GM23338 (cell line): Measurements from ENCODE around the gene IRX2. TPM values are rescaled to one million over a fixed set of nuclear protein-coding genes. Genes with fewer than 3 reads are reported as not detected.
A peak's percentile ranks its signal among the peaks of the same experiment; 100 is the strongest.

ENCODE experiments used
- ATAC-seq: fragments of 200-7000 bp; cut with Tn5 transposase; 3 replicates; pipeline ENCODE4 v1.9.1; 2020
- DNase-seq: peaks from one replicate; pipeline ENCODE4 v3.0.0-alpha.2; 2015; ENCODE audit warnings: low spot score
- H2AFZ ChIP-seq: fragments of 200-600 bp; sonication (generic); 2 replicates; pipeline ENCODE4 v1.8.0; 2016; ENCODE audit warnings: antibody characterized with exemption, mild to moderate bottlenecking, moderate library complexity
- H3F3A ChIP-seq: fragments of 200-600 bp; sonication (generic); replicated peaks from 2 replicates; pipeline ENCODE4 v1.8.0; 2017; ENCODE audit warnings: antibody characterized with exemption, mixed run types, low read depth
- H3K27ac ChIP-seq: fragments of 200-600 bp; sonication (generic); 2 replicates; pipeline ENCODE4 v1.6.1; 2016; ENCODE audit warnings: low read depth
- H3K27me3 ChIP-seq: fragments of 200-600 bp; sonication (generic); 2 replicates; pipeline ENCODE4 v1.8.0; 2016; ENCODE audit warnings: mild to moderate bottlenecking, mixed run types, moderate library complexity; ENCODE audit not compliant: insufficient read depth
- H3K36me3 ChIP-seq: fragments of 200-600 bp; sonication (generic); 2 replicates; pipeline ENCODE4 v1.8.0; 2016; ENCODE audit warnings: mild to moderate bottlenecking; ENCODE audit not compliant: insufficient read depth
- H3K4me1 ChIP-seq: fragments of 200-600 bp; sonication (generic); 2 replicates; pipeline ENCODE4 v1.8.0; 2016; ENCODE audit warnings: mild to moderate bottlenecking, moderate library complexity; ENCODE audit not compliant: insufficient read depth
- H3K4me2 ChIP-seq: fragments of 200-600 bp; sonication (generic); 2 replicates; pipeline ENCODE4 v1.7.1; 2017; ENCODE audit warnings: mixed run types
- H3K4me3 ChIP-seq: fragments of 200-600 bp; sonication (generic); 2 replicates; pipeline ENCODE4 v1.6.1; 2016; ENCODE audit warnings: mixed run types
- H3K79me2 ChIP-seq: fragments of 200-600 bp; sonication (generic); replicated peaks from 2 replicates; pipeline ENCODE4 v1.8.0; 2017; ENCODE audit warnings: mild to moderate bottlenecking; ENCODE audit not compliant: insufficient read depth
- H3K9me2 ChIP-seq: fragments of 200-600 bp; sonication (generic); 2 replicates; pipeline ENCODE4 v1.8.0; 2017; ENCODE audit not compliant: insufficient read depth
- H4K20me1 ChIP-seq: fragments of 200-600 bp; sonication (generic); replicated peaks from 2 replicates; pipeline ENCODE4 v1.8.0; 2017; ENCODE audit warnings: mild to moderate bottlenecking; ENCODE audit not compliant: insufficient read depth
- H3K27ac Mint-ChIP-seq: 2 replicates; pipeline ENCODE4 v1.8.0; 2020; ENCODE audit warnings: inconsistent platforms, mild to moderate bottlenecking, moderate library complexity, mixed read lengths
- H3K27me3 Mint-ChIP-seq: 3 replicates; pipeline ENCODE4 v1.8.0; 2022; ENCODE audit warnings: low read depth, mild to moderate bottlenecking, moderate library complexity, mixed read lengths, inconsistent platforms; ENCODE audit not compliant: insufficient read depth, poor library complexity
- H3K36me3 Mint-ChIP-seq: 3 replicates; pipeline ENCODE4 v1.8.0; 2021; ENCODE audit warnings: low read depth, mild to moderate bottlenecking, inconsistent platforms, moderate library complexity, mixed read lengths
- H3K4me1 Mint-ChIP-seq: 3 replicates; pipeline ENCODE4 v1.8.0; 2020; ENCODE audit warnings: mild to moderate bottlenecking, inconsistent platforms, mixed read lengths
- H3K4me3 Mint-ChIP-seq: 3 replicates; pipeline ENCODE4 v1.8.0; 2021; ENCODE audit warnings: moderate library complexity, mild to moderate bottlenecking, inconsistent platforms, mixed read lengths
- H3K9me3 Mint-ChIP-seq: 3 replicates; pipeline ENCODE4 v1.8.0; 2020; ENCODE audit warnings: moderate library complexity, mild to moderate bottlenecking, inconsistent platforms, mixed read lengths
- CREB1 ChIP-seq: fragments of 250-450 bp; sonication (Bioruptor Pico); IDR thresholded peaks from 2 replicates; pipeline ENCODE4 v1.5.0; 2020; ENCODE audit warnings: low read depth, mild to moderate bottlenecking, moderate library complexity
- EZH2 ChIP-seq: fragments of 200-600 bp; sonication (generic); IDR thresholded peaks from one replicate; pipeline ENCODE4 v1.8.0; 2017; ENCODE audit warnings: antibody characterized with exemption, mild to moderate bottlenecking, low read depth; ENCODE audit not compliant: unreplicated experiment
- EZH2phosphoT487 ChIP-seq: fragments of 200-600 bp; sonication (generic); IDR thresholded peaks from one replicate; pipeline ENCODE4 v1.8.1; 2018; ENCODE audit warnings: antibody characterized with exemption; ENCODE audit not compliant: unreplicated experiment
- JUNB ChIP-seq: IDR thresholded peaks from one replicate; pipeline ENCODE4 v1.6.1; 2016; ENCODE audit warnings: antibody characterized with exemption; ENCODE audit not compliant: unreplicated experiment
- NANOG ChIP-seq: IDR thresholded peaks from 2 replicates; pipeline ENCODE4 v1.6.1; 2016; ENCODE audit warnings: antibody characterized with exemption, borderline replicate concordance
- POLR2AphosphoS5 ChIP-seq: IDR thresholded peaks from 2 replicates; pipeline ENCODE4 v1.6.1; 2016; ENCODE audit warnings: antibody characterized with exemption, low read depth
- STAT1 ChIP-seq: IDR thresholded peaks from one replicate; pipeline ENCODE4 v1.6.1; 2016; ENCODE audit warnings: antibody characterized with exemption; ENCODE audit not compliant: unreplicated experiment
- ZNF114 ChIP-seq: fragments of 250-450 bp; sonication (Bioruptor Pico); IDR thresholded peaks from 2 replicates; pipeline ENCODE4 v1.5.0; 2020; ENCODE audit warnings: mild to moderate bottlenecking, moderate library complexity
- ZNF331 ChIP-seq: fragments of 250-450 bp; sonication (Bioruptor Pico); IDR thresholded peaks from 2 replicates; pipeline ENCODE4 v1.5.0; 2020; ENCODE audit warnings: low read depth, mild to moderate bottlenecking, moderate library complexity
- polyA plus RNA-seq: library from polyadenylated mRNA; unstranded; fragments of >200 nt; fragmentation: Nextera tagmentation; extraction: Ambion mirVana; gene quantifications from 2 replicates; pipeline ENCODE4 v1.2.1, GENCODE V29; 2016
- total RNA-seq: library from RNA; depleted of rRNA; stranded (reverse); fragments of >200 nt; shearing (Covaris generic); gene quantifications from 2 replicates; pipeline ENCODE4 v1.2.3, GENCODE V29; 2014
- TF ChIP-seq, protein P1 (sequence below): fragments of 250-450 bp; sonication (Bioruptor Pico); IDR thresholded peaks from 2 replicates; pipeline ENCODE4 v1.5.0; 2020; ENCODE audit warnings: mild to moderate bottlenecking, moderate library complexity
- TF ChIP-seq, protein P2 (sequence below): IDR thresholded peaks from 2 replicates; pipeline ENCODE4 v1.6.1; 2016; ENCODE audit warnings: antibody characterized with exemption
- TF ChIP-seq, protein P3 (sequence below), 2 experiments: fragments of 200-600 bp in 1 of 2; sonication (generic) in 1 of 2; conservative IDR thresholded peaks; 2 replicates each; pipeline versions ENCODE4 v1.5.1 to v1.6.1; 2016 to 2017; ENCODE audit warnings: antibody characterized with exemption in 2 of 2, low read depth in 2 of 2, mild to moderate bottlenecking in 2 of 2, moderate library complexity in 1 of 2
- TF ChIP-seq, protein P4 (sequence below): IDR thresholded peaks from one replicate; pipeline ENCODE4 v1.6.1; 2018; ENCODE audit warnings: antibody characterized with exemption; ENCODE audit not compliant: unreplicated experiment

The IRX2 gene
- total and polyA plus RNA-seq, 2 experiments from 2014 or later: 13.6 to 25.3 TPM

DNA sequence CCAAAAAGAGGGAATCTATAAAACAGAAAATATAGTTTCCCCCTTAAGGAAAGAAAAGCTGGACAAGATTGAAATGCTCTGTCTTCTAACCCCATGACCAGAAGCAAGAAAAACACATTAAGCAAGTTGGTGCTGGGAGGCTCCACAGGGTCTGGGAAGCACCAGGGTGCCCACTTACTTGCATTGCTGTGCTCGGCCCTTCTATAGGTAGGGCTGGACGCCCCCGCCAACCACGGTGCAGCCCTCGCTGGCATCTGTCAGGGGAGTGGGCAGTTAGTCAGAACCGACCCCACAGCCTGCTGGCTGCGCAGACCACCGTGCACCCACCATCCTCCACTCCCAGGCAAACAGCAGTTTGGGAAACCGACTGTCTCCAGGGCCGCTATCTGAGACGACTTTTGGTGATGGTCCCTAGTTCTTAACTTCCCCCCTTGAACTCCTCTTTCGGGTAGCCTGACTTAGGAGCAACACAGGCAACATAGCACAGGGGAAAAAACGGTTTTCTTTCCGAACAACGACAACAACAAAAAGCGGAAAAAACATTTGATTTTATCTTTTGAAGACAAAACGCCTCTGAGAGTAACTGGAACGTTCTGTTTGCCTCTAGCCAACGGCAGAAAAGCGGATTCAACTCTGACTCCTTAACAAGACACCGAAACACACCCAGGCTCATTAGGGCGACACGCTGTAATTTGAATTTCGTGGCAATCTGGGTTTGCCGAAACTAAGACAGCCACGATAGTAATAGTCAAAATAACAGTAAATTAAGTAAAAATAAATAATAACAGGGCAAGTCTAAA, 3.9 kb downstream of the IRX2 start:
- peaks cover 42% of the 10 kb centered on the region for H3K79me2 ChIP-seq
- peaks cover 41% of the 10 kb centered on the region for H4K20me1 ChIP-seq
- TF ChIP-seq JUNB: no peak
- no peak for TF ChIP-seq NANOG
- TF ChIP-seq ZNF331 (CRISPR knock-in tag): no peak
- no peak for TF ChIP-seq EZH2phosphoT487
- TF ChIP-seq EZH2: no peak
- TF ChIP-seq ZNF114: no peak
- TF ChIP-seq, protein P1, sequence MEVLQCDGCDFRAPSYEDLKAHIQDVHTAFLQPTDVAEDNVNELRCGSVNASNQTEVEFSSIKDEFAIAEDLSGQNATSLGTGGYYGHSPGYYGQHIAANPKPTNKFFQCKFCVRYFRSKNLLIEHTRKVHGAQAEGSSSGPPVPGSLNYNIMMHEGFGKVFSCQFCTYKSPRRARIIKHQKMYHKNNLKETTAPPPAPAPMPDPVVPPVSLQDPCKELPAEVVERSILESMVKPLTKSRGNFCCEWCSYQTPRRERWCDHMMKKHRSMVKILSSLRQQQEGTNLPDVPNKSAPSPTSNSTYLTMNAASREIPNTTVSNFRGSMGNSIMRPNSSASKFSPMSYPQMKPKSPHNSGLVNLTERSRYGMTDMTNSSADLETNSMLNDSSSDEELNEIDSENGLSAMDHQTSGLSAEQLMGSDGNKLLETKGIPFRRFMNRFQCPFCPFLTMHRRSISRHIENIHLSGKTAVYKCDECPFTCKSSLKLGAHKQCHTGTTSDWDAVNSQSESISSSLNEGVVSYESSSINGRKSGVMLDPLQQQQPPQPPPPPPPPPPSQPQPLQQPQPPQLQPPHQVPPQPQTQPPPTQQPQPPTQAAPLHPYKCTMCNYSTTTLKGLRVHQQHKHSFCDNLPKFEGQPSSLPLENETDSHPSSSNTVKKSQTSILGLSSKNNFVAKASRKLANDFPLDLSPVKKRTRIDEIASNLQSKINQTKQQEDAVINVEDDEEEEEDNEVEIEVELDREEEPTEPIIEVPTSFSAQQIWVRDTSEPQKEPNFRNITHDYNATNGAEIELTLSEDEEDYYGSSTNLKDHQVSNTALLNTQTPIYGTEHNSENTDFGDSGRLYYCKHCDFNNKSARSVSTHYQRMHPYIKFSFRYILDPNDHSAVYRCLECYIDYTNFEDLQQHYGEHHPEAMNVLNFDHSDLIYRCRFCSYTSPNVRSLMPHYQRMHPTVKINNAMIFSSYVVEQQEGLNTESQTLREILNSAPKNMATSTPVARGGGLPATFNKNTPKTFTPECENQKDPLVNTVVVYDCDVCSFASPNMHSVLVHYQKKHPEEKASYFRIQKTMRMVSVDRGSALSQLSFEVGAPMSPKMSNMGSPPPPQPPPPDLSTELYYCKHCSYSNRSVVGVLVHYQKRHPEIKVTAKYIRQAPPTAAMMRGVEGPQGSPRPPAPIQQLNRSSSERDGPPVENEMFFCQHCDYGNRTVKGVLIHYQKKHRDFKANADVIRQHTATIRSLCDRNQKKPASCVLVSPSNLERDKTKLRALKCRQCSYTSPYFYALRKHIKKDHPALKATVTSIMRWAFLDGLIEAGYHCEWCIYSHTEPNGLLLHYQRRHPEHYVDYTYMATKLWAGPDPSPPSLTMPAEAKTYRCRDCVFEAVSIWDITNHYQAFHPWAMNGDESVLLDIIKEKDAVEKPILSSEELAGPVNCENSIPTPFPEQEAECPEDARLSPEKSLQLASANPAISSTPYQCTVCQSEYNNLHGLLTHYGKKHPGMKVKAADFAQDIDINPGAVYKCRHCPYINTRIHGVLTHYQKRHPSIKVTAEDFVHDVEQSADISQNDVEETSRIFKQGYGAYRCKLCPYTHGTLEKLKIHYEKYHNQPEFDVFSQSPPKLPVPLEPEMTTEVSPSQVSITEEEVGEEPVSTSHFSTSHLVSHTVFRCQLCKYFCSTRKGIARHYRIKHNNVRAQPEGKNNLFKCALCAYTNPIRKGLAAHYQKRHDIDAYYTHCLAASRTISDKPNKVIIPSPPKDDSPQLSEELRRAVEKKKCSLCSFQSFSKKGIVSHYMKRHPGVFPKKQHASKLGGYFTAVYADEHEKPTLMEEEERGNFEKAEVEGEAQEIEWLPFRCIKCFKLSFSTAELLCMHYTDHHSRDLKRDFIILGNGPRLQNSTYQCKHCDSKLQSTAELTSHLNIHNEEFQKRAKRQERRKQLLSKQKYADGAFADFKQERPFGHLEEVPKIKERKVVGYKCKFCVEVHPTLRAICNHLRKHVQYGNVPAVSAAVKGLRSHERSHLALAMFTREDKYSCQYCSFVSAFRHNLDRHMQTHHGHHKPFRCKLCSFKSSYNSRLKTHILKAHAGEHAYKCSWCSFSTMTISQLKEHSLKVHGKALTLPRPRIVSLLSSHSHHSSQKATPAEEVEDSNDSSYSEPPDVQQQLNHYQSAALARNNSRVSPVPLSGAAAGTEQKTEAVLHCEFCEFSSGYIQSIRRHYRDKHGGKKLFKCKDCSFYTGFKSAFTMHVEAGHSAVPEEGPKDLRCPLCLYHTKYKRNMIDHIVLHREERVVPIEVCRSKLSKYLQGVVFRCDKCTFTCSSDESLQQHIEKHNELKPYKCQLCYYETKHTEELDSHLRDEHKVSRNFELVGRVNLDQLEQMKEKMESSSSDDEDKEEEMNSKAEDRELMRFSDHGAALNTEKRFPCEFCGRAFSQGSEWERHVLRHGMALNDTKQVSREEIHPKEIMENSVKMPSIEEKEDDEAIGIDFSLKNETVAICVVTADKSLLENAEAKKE (CRISPR knock-in tag): no peak
- TF ChIP-seq, protein P2, sequence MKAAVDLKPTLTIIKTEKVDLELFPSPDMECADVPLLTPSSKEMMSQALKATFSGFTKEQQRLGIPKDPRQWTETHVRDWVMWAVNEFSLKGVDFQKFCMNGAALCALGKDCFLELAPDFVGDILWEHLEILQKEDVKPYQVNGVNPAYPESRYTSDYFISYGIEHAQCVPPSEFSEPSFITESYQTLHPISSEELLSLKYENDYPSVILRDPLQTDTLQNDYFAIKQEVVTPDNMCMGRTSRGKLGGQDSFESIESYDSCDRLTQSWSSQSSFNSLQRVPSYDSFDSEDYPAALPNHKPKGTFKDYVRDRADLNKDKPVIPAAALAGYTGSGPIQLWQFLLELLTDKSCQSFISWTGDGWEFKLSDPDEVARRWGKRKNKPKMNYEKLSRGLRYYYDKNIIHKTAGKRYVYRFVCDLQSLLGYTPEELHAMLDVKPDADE: no peak
- TF ChIP-seq, protein P3, sequence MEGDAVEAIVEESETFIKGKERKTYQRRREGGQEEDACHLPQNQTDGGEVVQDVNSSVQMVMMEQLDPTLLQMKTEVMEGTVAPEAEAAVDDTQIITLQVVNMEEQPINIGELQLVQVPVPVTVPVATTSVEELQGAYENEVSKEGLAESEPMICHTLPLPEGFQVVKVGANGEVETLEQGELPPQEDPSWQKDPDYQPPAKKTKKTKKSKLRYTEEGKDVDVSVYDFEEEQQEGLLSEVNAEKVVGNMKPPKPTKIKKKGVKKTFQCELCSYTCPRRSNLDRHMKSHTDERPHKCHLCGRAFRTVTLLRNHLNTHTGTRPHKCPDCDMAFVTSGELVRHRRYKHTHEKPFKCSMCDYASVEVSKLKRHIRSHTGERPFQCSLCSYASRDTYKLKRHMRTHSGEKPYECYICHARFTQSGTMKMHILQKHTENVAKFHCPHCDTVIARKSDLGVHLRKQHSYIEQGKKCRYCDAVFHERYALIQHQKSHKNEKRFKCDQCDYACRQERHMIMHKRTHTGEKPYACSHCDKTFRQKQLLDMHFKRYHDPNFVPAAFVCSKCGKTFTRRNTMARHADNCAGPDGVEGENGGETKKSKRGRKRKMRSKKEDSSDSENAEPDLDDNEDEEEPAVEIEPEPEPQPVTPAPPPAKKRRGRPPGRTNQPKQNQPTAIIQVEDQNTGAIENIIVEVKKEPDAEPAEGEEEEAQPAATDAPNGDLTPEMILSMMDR (conservative IDR thresholded peaks at IDR 0.05; ENCODE audit: low read depth in 2 of 2): no peak
- TF ChIP-seq, protein P4, sequence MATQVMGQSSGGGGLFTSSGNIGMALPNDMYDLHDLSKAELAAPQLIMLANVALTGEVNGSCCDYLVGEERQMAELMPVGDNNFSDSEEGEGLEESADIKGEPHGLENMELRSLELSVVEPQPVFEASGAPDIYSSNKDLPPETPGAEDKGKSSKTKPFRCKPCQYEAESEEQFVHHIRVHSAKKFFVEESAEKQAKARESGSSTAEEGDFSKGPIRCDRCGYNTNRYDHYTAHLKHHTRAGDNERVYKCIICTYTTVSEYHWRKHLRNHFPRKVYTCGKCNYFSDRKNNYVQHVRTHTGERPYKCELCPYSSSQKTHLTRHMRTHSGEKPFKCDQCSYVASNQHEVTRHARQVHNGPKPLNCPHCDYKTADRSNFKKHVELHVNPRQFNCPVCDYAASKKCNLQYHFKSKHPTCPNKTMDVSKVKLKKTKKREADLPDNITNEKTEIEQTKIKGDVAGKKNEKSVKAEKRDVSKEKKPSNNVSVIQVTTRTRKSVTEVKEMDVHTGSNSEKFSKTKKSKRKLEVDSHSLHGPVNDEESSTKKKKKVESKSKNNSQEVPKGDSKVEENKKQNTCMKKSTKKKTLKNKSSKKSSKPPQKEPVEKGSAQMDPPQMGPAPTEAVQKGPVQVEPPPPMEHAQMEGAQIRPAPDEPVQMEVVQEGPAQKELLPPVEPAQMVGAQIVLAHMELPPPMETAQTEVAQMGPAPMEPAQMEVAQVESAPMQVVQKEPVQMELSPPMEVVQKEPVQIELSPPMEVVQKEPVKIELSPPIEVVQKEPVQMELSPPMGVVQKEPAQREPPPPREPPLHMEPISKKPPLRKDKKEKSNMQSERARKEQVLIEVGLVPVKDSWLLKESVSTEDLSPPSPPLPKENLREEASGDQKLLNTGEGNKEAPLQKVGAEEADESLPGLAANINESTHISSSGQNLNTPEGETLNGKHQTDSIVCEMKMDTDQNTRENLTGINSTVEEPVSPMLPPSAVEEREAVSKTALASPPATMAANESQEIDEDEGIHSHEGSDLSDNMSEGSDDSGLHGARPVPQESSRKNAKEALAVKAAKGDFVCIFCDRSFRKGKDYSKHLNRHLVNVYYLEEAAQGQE: no peak
- TF ChIP-seq STAT1: no peak
- no peak for TF ChIP-seq POLR2AphosphoS5
- no peak for TF ChIP-seq CREB1
- no peaks in the 10 kb centered on the region for H3K9me2 ChIP-seq
- H3K36me3 ChIP-seq: peaks cover 8% of the 10 kb centered on the region; the same call in 1 of the 2 replicates
- no peak overlapping the region for H3K27ac Mint-ChIP-seq
- peaks cover 31% of the 10 kb centered on the region for H3K4me1 ChIP-seq
- peaks cover 71% of the 10 kb centered on the region for H3K27me3 Mint-ChIP-seq
- H3K36me3 Mint-ChIP-seq: peaks cover 50% of the 10 kb centered on the region
- H3K4me3 Mint-ChIP-seq: peak overlapping the region; percentile 55; the same call in 2 of the 3 replicates
- ATAC-seq (no peak), DNase-seq (no peak)
- no peak overlapping the region for H3K27ac ChIP-seq
- H3K4me2 ChIP-seq: peak overlapping the region; percentile 62; the same call in 1 of the 2 replicates
- H2AFZ ChIP-seq: no peak overlapping the region
- H3F3A ChIP-seq: peaks cover 8% of the 10 kb centered on the region; the same call in 1 of the 2 replicates
- peak overlapping the region; percentile 35; the same call in 1 of the 2 replicates for H3K4me3 ChIP-seq
- H3K4me1 Mint-ChIP-seq: peaks cover 42% of the 10 kb centered on the region
- peaks cover 86% of the 10 kb centered on the region for H3K27me3 ChIP-seq
- H3K9me3 Mint-ChIP-seq: peaks cover 4% of the 10 kb centered on the region; the same call in 2 of the 3 replicates
